Sigmoid colon (tissue), 7 donors: ENCODE data around the gene PREX1. TPM values are rescaled to one million over a fixed set of nuclear protein-coding genes. Genes with fewer than 3 reads are reported as not detected.
A peak's percentile ranks its signal among the peaks of the same experiment; 100 is the strongest.

ENCODE experiments used
- DNase-seq: peaks from one replicate; pipeline ENCODE4 v3.0.0-alpha.2; 2019
- H3K27ac ChIP-seq, 4 donors: fragments of 200-600 bp; sonication (generic); one replicate each; pipeline ENCODE4 v1.5.1; 2016 to 2019; ENCODE audit warnings: mild to moderate bottlenecking in 1 of 4
- H3K27me3 ChIP-seq, 3 donors: fragments of 200-600 bp; sonication (generic); one replicate each; pipeline ENCODE4 v1.5.1; 2019; ENCODE audit warnings: mild to moderate bottlenecking in 1 of 3
- H3K36me3 ChIP-seq, 4 donors: fragments of 200-600 bp; sonication (generic); one replicate each; pipeline ENCODE4 v1.5.1; 2016 to 2019
- H3K4me1 ChIP-seq, 4 donors: fragments of 200-600 bp; sonication (generic); one replicate each; pipeline ENCODE4 v1.5.1; 2017 to 2019
- H3K4me3 ChIP-seq, 4 donors: fragments of 200-600 bp; sonication (generic); one replicate each; pipeline ENCODE4 v1.5.1; 2017 to 2019; ENCODE audit warnings: mild to moderate bottlenecking in 2 of 4, moderate library complexity in 1 of 4
- H3K9me3 ChIP-seq, 4 donors: fragments of 200-600 bp in 3 of 4; sonication (generic) in 3 of 4; one replicate each; pipeline versions ENCODE4 v1.5.1 to v1.6.1; 2013 to 2019
- CTCF ChIP-seq, 4 experiments: fragments of 450-650 bp in 3 of 4; fragments of 200-600 bp in 1 of 4; IDR thresholded peaks; one replicate each; pipeline ENCODE4 v1.5.1; 2016 to 2019; ENCODE audit warnings: antibody characterized with exemption in 4 of 4, mild to moderate bottlenecking in 3 of 4, moderate library complexity in 2 of 4
- EP300 ChIP-seq, 4 donors: sonication (generic); formaldehyde crosslinking; IDR thresholded peaks; one replicate each; pipeline ENCODE4 v1.6.1; 2017; ENCODE audit warnings: antibody characterized with exemption in 4 of 4
- POLR2A ChIP-seq, 2 donors: fragments of 450-650 bp; IDR thresholded peaks; one replicate each; pipeline ENCODE4 v1.6.1; 2016; ENCODE audit warnings: antibody characterized with exemption in 2 of 2, mild to moderate bottlenecking in 2 of 2, moderate library complexity in 2 of 2
- POLR2AphosphoS5 ChIP-seq, 4 donors: sonication (generic); formaldehyde crosslinking; IDR thresholded peaks; one replicate each; pipeline ENCODE4 v1.6.1; 2017; ENCODE audit warnings: antibody characterized with exemption in 4 of 4
- WGBS, 2 donors: extraction: QIAGEN DNeasy Blood & Tissue Kit; methylation state at CpG; one replicate each; pipeline ENCODE4 v1.1.7; 2013; 5-methylcytosine and 5-hydroxymethylcytosine counted together
- intact Hi-C: fragments of 100-400 bp; cut with DNase I; formaldehyde crosslinking; loops from one replicate; pipeline ENCODE4 v1.15.1; 2023
- polyA plus RNA-seq, 3 donors: library from polyadenylated mRNA; stranded (reverse); fragments of 200-250 nt; gene quantifications; one replicate each; pipeline ENCODE4 v1.2.3, GENCODE V29; 2013
- total RNA-seq, 4 donors: library from RNA; depleted of rRNA; stranded (reverse); fragments of >200 nt; gene quantifications; one replicate each; pipeline ENCODE4 v1.1.0, GENCODE V29; 2016
- donor health status: healthy with polysubstance abuse.
- donor health status: Bipolar disorder and iron deficiency.
- donor health status: healthy.

Gene PREX1
- total and polyA plus RNA-seq, 7 donors, result 5.4 to 22.9 (median 15.5) TPM

- TF ChIP-seq POLR2AphosphoS5 (IDR thresholded peaks at IDR 0.05) (no peak), POLR2A (IDR thresholded peaks at IDR 0.05) (no peak), EP300 (IDR thresholded peaks at IDR 0.05) (no peak), CTCF (IDR thresholded peaks at IDR 0.05) (no peak)
- Histone ChIP-seq H3K27ac (no peak overlapping the region), H3K36me3 (no peaks in the 10 kb centered on the region), H3K27me3 (no peaks in the 10 kb centered on the region), H3K4me3 (no peak overlapping the region), H3K9me3 (peaks cover 0 to 1% (median 0%) of the 10 kb centered on the region in 4 donors), H3K4me1 (no peaks in the 10 kb centered on the region)
- DNase-seq, result peak; percentile 41
- intact Hi-C loops, result no loop called here
- 86 to 90% methylated on average over 7 of the region's 7 CpGs for WGBS, 2 donors
Measured at GRCh38 chr20:48604936-48605335, 222.9 kb downstream of the PREX1 start.

GRCh38 chr20:48604426-48604825 lies 223.4 kb downstream of the PREX1 start:
- no peak for TF ChIP-seq EP300 (IDR thresholded peaks at IDR 0.05)
- peak; percentile 40 for DNase-seq
- intact Hi-C loops, result no loop called here
- Histone ChIP-seq H3K36me3 (no peaks in the 10 kb centered on the region), H3K4me3 (no peak overlapping the region), H3K27me3 (no peaks in the 10 kb centered on the region), H3K9me3 (peaks cover 0 to 1% (median 0%) of the 10 kb centered on the region in 4 donors), H3K27ac (no peak overlapping the region), H3K4me1 (no peaks in the 10 kb centered on the region)
- 94% methylated on average over 9 of the region's 9 CpGs for WGBS, 2 donors

GRCh38 chr20:48603819-48604405 lies 223.9 kb downstream of the PREX1 start:
- TF ChIP-seq CTCF (IDR thresholded peaks at IDR 0.05) (no peak), POLR2A (IDR thresholded peaks at IDR 0.05) (no peak), EP300 (IDR thresholded peaks at IDR 0.05) (no peak), POLR2AphosphoS5 (IDR thresholded peaks at IDR 0.05) (no peak)
- peaks cover 0 to 1% (median 0%) of the 10 kb centered on the region in 4 donors for H3K9me3 ChIP-seq
- no peaks in the 10 kb centered on the region for H3K36me3 ChIP-seq
- WGBS, 2 donors, result 85% methylated on average over 11 of the region's 11 CpGs
- no peak overlapping the region for H3K27ac ChIP-seq
- no peaks in the 10 kb centered on the region for H3K27me3 ChIP-seq
- intact Hi-C loops, result no loop called here
- no peaks in the 10 kb centered on the region for H3K4me1 ChIP-seq
- DNase-seq, result peak; percentile 50
- no peak overlapping the region for H3K4me3 ChIP-seq

GRCh38 chr20:48603116-48603818 lies 224.5 kb downstream of the PREX1 start:
- Histone ChIP-seq H3K4me1 (no peaks in the 10 kb centered on the region), H3K4me3 (no peak overlapping the region), H3K36me3 (no peaks in the 10 kb centered on the region), H3K9me3 (peaks cover 0 to 1% (median 0%) of the 10 kb centered on the region in 4 donors), H3K27ac (no peak overlapping the region), H3K27me3 (no peaks in the 10 kb centered on the region)
- TF ChIP-seq POLR2AphosphoS5 (IDR thresholded peaks at IDR 0.05) (no peak), POLR2A (IDR thresholded peaks at IDR 0.05) (no peak), CTCF (IDR thresholded peaks at IDR 0.05) (no peak), EP300 (IDR thresholded peaks at IDR 0.05) (no peak)
- peak; percentile 50 for DNase-seq
- intact Hi-C loops, result no loop called here
- WGBS, 2 donors, result 72 to 77% methylated on average over 9 of the region's 9 CpGs

GRCh38 chr20:48601798-48602197 lies 226.0 kb downstream of the PREX1 start:
- Histone ChIP-seq H3K27ac (no peak overlapping the region), H3K4me1 (no peaks in the 10 kb centered on the region), H3K27me3 (no peaks in the 10 kb centered on the region), H3K4me3 (no peak overlapping the region), H3K9me3 (peaks cover 0 to 1% (median 0%) of the 10 kb centered on the region in 4 donors), H3K36me3 (no peaks in the 10 kb centered on the region)
- TF ChIP-seq CTCF (IDR thresholded peaks at IDR 0.05), result no peak
- no peak for TF ChIP-seq POLR2A (IDR thresholded peaks at IDR 0.05)
- no peak for TF ChIP-seq POLR2AphosphoS5 (IDR thresholded peaks at IDR 0.05)
- no peak for TF ChIP-seq EP300 (IDR thresholded peaks at IDR 0.05)
- intact Hi-C loops, result no loop called here
- 91% methylated on average over 5 of the region's 5 CpGs for WGBS, 2 donors
- peak; percentile 28 for DNase-seq
